ENCODE data around the gene SDCCAG8. TPM values are rescaled to one million over a fixed set of nuclear protein-coding genes. Genes with fewer than 3 reads are reported as not detected.

SDCCAG8 gene
- total and polyA plus RNA-seq, 2 of the 8 experiments (the other 6 are each of a cell fraction or from before 2014, with no cell fraction given): 15.6 to 21.0 TPM

DNA sequence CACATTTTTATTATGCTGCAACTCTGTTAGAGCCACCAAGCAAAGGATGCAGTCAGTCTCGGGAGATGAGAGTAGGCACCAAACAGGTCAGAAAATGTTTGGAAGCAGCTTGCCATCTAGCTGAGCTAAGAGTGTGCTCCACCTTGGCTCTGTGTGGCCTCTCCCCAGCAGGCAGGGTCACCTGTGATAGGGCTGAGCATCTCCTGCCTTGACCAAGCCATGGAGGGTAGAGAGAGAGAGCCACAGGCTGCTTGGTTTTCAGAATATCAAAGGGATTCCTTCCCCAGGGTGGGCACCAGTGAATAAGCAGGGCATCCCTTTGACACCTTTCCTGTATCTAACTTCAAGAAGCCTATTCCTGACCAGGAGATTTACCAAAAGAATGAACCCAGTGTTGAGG is 135.5 kb downstream of the SDCCAG8 start:
- H2AK5ac ChIP-seq (ENCODE audit: low read depth, low read length): no peak overlapping the region
- no peak overlapping the region for H3K4me3 ChIP-seq (ENCODE audit: extremely low read depth in 1 of 4, insufficient read depth in 2 of 4, low read depth in 3 of 4, low read length in 4 of 4)
- H2BK5ac ChIP-seq (ENCODE audit: low read depth, low read length): no peak overlapping the region
- H3K79me2 ChIP-seq (ENCODE audit: control insufficient read depth in 1 of 2, insufficient read depth in 2 of 2, low read length in 2 of 2): no peaks in the 10 kb centered on the region
- peaks cover 0 to 10% (median 7%) of the 10 kb centered on the region in 4 experiments; a peak in 6 of 7 replicates for H3K4me1 ChIP-seq (replicated peaks in 1 of 4; ENCODE audit: control insufficient read depth in 3 of 4, insufficient read depth in 4 of 4, low read length in 3 of 4)
- ChIA-PET POLR2A (ENCODE audit: partially characterized antibody) (no interaction called here), CTCF (ENCODE audit: partially characterized antibody) (interaction anchor here (0.6 to 0.7 kb wide), 2 partner anchors 9 to 57 kb away, joined by 3 read pairs; no protein-coding TSS in a partner anchor)
- no peaks in the 10 kb centered on the region for H3K79me1 ChIP-seq (ENCODE audit: low read depth, low read length)
- no peaks in the 10 kb centered on the region for H3K27me3 ChIP-seq (replicated peaks in 1 of 4; ENCODE audit: control insufficient read depth in 3 of 4, extremely low read depth in 1 of 4, insufficient read depth in 3 of 4, low read length in 3 of 4)
- no peak overlapping the region for H2BK20ac ChIP-seq (ENCODE audit: low read length)
- no peak overlapping the region for H3K14ac ChIP-seq (ENCODE audit: insufficient read length)
- no peak for DNase-seq (ENCODE audit: low read depth in 1 of 2, low spot score in 2 of 2)
- no peak for TF ChIP-seq TBP (IDR thresholded peaks at IDR 0.05; ENCODE audit: low read depth, low read length)
- TF ChIP-seq SP2 (IDR thresholded peaks at IDR 0.05; ENCODE audit: low read length): no peak
- TF ChIP-seq KDM1A (IDR thresholded peaks at IDR 0.05; ENCODE audit: borderline replicate concordance, low read length): no peak
- TF ChIP-seq TEAD4 (IDR thresholded peaks at IDR 0.05; ENCODE audit: low read depth, low read length): no peak
- 81% methylated on average over 1 of the region's 1 CpG; no CpG with 5 or more reads in 1 of the 2 experiments for WGBS, 2 experiments (ENCODE audit: extremely low coverage in 1 of 2, insufficient coverage in 1 of 2, insufficient read length in 1 of 2, insufficient replicate concordance in 2 of 2, low coverage in 1 of 2, low lambda C conversion rate in 2 of 2, missing lambda C conversion rate in 1 of 2)
- H3K9me3 ChIP-seq (ENCODE audit: insufficient read depth in 2 of 2, low read depth in 1 of 2, low read length in 1 of 2): no peaks in the 10 kb centered on the region
- no peak overlapping the region for H2BK120ac ChIP-seq (replicated peaks; ENCODE audit: low read depth, low read length)
- H2BK12ac ChIP-seq (ENCODE audit: low read depth, low read length): no peak overlapping the region; the same call in 1 of the 2 replicates
- H3K9ac ChIP-seq (replicated peaks in 1 of 4; ENCODE audit: extremely low read depth in 1 of 4, low read depth in 3 of 4, low read length in 3 of 4): no peak overlapping the region; a peak in 1 of 7 replicates
- no peaks in the 10 kb centered on the region for H3K23me2 ChIP-seq (ENCODE audit: low read depth, low read length)
- H3K4me2 ChIP-seq (ENCODE audit: insufficient read depth in 1 of 2, low read depth in 2 of 2, low read length in 2 of 2): peak overlapping the region in 1 of 2 experiments; percentile 29; a peak in 1 of 4 replicates
- H3K23ac ChIP-seq (ENCODE audit: insufficient read length): no peak overlapping the region
- H3K36me3 ChIP-seq (ENCODE audit: control insufficient read depth in 2 of 4, insufficient read depth in 4 of 4, low read length in 3 of 4): no peaks in the 10 kb centered on the region
- H4K20me1 ChIP-seq (replicated peaks in 1 of 2; ENCODE audit: control insufficient read depth in 1 of 2, insufficient read depth in 2 of 2, low read length in 2 of 2): no peaks in the 10 kb centered on the region
- no peak overlapping the region for H3K56ac ChIP-seq (replicated peaks; ENCODE audit: insufficient read length, low read depth, low read length)
- H3K18ac ChIP-seq (ENCODE audit: extremely low read depth, low read length): no peak overlapping the region
- H2AFZ ChIP-seq (ENCODE audit: low read length): no peak overlapping the region
- no peak overlapping the region for H4K91ac ChIP-seq (replicated peaks; ENCODE audit: insufficient read length, low read length)
- no peak overlapping the region for H4K8ac ChIP-seq (ENCODE audit: extremely low read depth, insufficient read depth, low read length)
- H4K5ac ChIP-seq (ENCODE audit: insufficient read length, low read depth, low read length): no peak overlapping the region
- H3K4ac ChIP-seq (replicated peaks; ENCODE audit: insufficient read length, low read depth, low read length): no peak overlapping the region
- H3K27ac ChIP-seq (ENCODE audit: low read depth, low read length): no peak overlapping the region
- no peak for FAIRE-seq
- no peak overlapping the region for H2BK15ac ChIP-seq (ENCODE audit: low read length)

Measured in H1 (cell line).